K562 (cell line): ENCODE measurements around the gene PRXL2A. TPM values are rescaled to one million over a fixed set of nuclear protein-coding genes. Genes with fewer than 3 reads are reported as not detected.

ENCODE experiments used
- ATAC-seq: fragments of 200-7000 bp; cut with Tn5 transposase; 3 replicates; pipeline ENCODE4 v1.9.1; 2020; ENCODE audit warnings: moderate library complexity
- BruUV-seq: library from RNA; stranded (reverse); fragments of 400-500 nt; replicated peaks from 2 replicates; lab custom pipeline; 2021; lab: Mats Ljungman, UMichigan
- CTCF ChIA-PET: fragments of 300-600 bp; formaldehyde crosslinking; extraction: SDS; loops from one replicate; lab custom pipeline; 2021; ENCODE audit warnings: low intra/inter-chr PET ratio; lab: Yijun Ruan, JAX
- POLR2A ChIA-PET: fragments of 300-600, 350-650 bp; sonication (Branson Sonifier 250); formaldehyde crosslinking; extraction: SDS; loops from one replicate; lab custom pipeline; 2021; ENCODE audit warnings: antibody characterized with exemption, inconsistent platforms; lab: Yijun Ruan, JAX
- DNase-seq, 4 experiments: peaks; one replicate each; pipeline versions ENCODE4 v3.0.0 to v3.0.0-alpha.2; 2011 to 2018; ENCODE audit warnings: low spot score in 3 of 4, mixed read lengths in 3 of 4; ENCODE audit errors: extremely low read depth in 1 of 4
- FAIRE-seq: peaks from 2 replicates; lab custom pipeline; 2011; peaks lifted over from hg19 to GRCh38; lab: Jason Lieb, UNC
- H2AFZ ChIP-seq: 2 replicates; pipeline ENCODE4 v1.6.0; 2011; ENCODE audit warnings: low read depth, low read length, control low read depth, inconsistent platforms
- H3K27ac ChIP-seq: fragments of 200-600 bp; 3 replicates; pipeline ENCODE4 v1.8.0; 2011; ENCODE audit warnings: low read depth, mild to moderate bottlenecking, control low read depth, inconsistent platforms, low read length, moderate library complexity, mixed read lengths; ENCODE audit errors: extremely low read depth
- H3K27me3 ChIP-seq, 2 experiments: fragments of 300-600 bp in 1 of 2; 2 replicates in 1 of 2; 3 replicates in 1 of 2; pipeline versions ENCODE4 v1.6.0 to v1.8.0; 2011; ENCODE audit warnings: inconsistent platforms in 2 of 2, low read length in 2 of 2, mild to moderate bottlenecking in 1 of 2, mixed read lengths in 1 of 2, moderate library complexity in 1 of 2; ENCODE audit not compliant: control insufficient read depth in 2 of 2, insufficient read depth in 2 of 2
- H3K36me3 ChIP-seq: fragments of 300-600 bp; 3 replicates; pipeline ENCODE4 v1.8.0; 2011; ENCODE audit warnings: mild to moderate bottlenecking, low read length, inconsistent platforms; ENCODE audit not compliant: control insufficient read depth, insufficient read depth
- H3K4me1 ChIP-seq, 2 experiments: fragments of 200-600 bp in 1 of 2; replicated peaks in 1 of 2; 2 replicates in 1 of 2; 3 replicates in 1 of 2; pipeline versions ENCODE4 v1.5.1 to v1.8.0; 2011; ENCODE audit warnings: inconsistent platforms in 2 of 2, low read length in 2 of 2, mild to moderate bottlenecking in 1 of 2, mixed read lengths in 1 of 2, moderate library complexity in 1 of 2; ENCODE audit not compliant: control insufficient read depth in 2 of 2, insufficient read depth in 2 of 2
- H3K4me2 ChIP-seq: 2 replicates; pipeline ENCODE4 v1.6.1; 2011; ENCODE audit warnings: low read length, control low read depth, inconsistent platforms, mixed read lengths; ENCODE audit not compliant: insufficient read depth
- H3K4me3 ChIP-seq: fragments of 200-600 bp; sonication (generic), shearing (Covaris generic); 2 replicates; pipeline ENCODE4 v1.5.1; 2016; ENCODE audit warnings: control low read depth, inconsistent platforms
- H3K79me2 ChIP-seq: fragments of 200-600 bp; 3 replicates; pipeline ENCODE4 v1.8.0; 2011; ENCODE audit warnings: low read length, inconsistent platforms; ENCODE audit not compliant: control insufficient read depth, insufficient read depth
- H3K9ac ChIP-seq, 2 experiments: 2 replicates each; pipeline versions ENCODE4 v1.6.0 to v1.6.1; 2011; ENCODE audit warnings: low read depth in 2 of 2, low read length in 2 of 2, control low read depth in 1 of 2, inconsistent platforms in 1 of 2, mild to moderate bottlenecking in 1 of 2, mixed read lengths in 1 of 2; ENCODE audit not compliant: insufficient read depth in 1 of 2
- H3K9me1 ChIP-seq: one replicate; pipeline ENCODE4 v1.6.0; 2011; ENCODE audit warnings: inconsistent platforms, mild to moderate bottlenecking, low read length, moderate library complexity; ENCODE audit not compliant: control insufficient read depth, insufficient read depth
- H3K9me3 ChIP-seq: replicated peaks from 2 replicates; pipeline ENCODE4 v1.5.1; 2011; ENCODE audit warnings: low read depth, low read length, inconsistent platforms; ENCODE audit not compliant: control insufficient read depth, insufficient read depth
- H4K20me1 ChIP-seq: replicated peaks from 2 replicates; pipeline ENCODE4 v1.6.1; 2011; ENCODE audit warnings: low read length, inconsistent platforms, mixed read lengths; ENCODE audit not compliant: control insufficient read depth, insufficient read depth
- CBFA2T3 ChIP-seq: fragments of 450-650 bp; IDR thresholded peaks from 2 replicates; pipeline ENCODE4 v1.6.1; 2017
- HMG20A ChIP-seq: fragments of 450-650 bp; formaldehyde crosslinking; conservative IDR thresholded peaks from 2 replicates; pipeline ENCODE4 v1.4.0; 2020; ENCODE audit warnings: mild to moderate bottlenecking, mixed read lengths
- SMAD4 ChIP-seq: fragments of 250-450 bp; sonication (Bioruptor Pico); conservative IDR thresholded peaks from 2 replicates; pipeline ENCODE4 v1.8.0; 2021; ENCODE audit warnings: inconsistent platforms, mild to moderate bottlenecking, moderate library complexity
- TEAD4 ChIP-seq, 2 experiments: sonication (generic) in 1 of 2; formaldehyde crosslinking in 1 of 2; IDR thresholded peaks; 2 replicates each; pipeline versions ENCODE4 v1.6.1 to v1.8.0; 2012 to 2022; ENCODE audit warnings: borderline replicate concordance in 1 of 2, inconsistent platforms in 1 of 2, low read length in 1 of 2, mild to moderate bottlenecking in 1 of 2, missing genetic modification reagents in 1 of 2
- ZNF239 ChIP-seq: fragments of 250-450 bp; sonication (Bioruptor Pico); IDR thresholded peaks from 2 replicates; pipeline ENCODE4 v1.4.0; 2020; ENCODE audit warnings: mild to moderate bottlenecking
- WGBS: fragments of 100-300 bp; shearing (Covaris generic); methylation state at CpG from one replicate; pipeline ENCODE4 v1.1.6; 2016; ENCODE audit warnings: low coverage, mixed read lengths; ENCODE audit not compliant: insufficient coverage; ENCODE audit errors: missing lambda C conversion rate; 5-methylcytosine and 5-hydroxymethylcytosine counted together
- in situ Hi-C: fragments of 300-500 bp; cut with MboI; formaldehyde crosslinking; loops from 4 replicates; pipeline ENCODE4 v1.15.0; 2018; ENCODE audit warnings: inconsistent platforms, mixed read lengths
- intact Hi-C: fragments of 100-400 bp; cut with micrococcal nuclease; formaldehyde crosslinking; loops from 2 replicates; pipeline ENCODE4 v1.14.2; 2022
- polyA plus RNA-seq, 8 experiments: library from polyadenylated mRNA; depleted of rRNA in 4 of 8; stranded (reverse) in 5 of 8; unstranded in 3 of 8; fragments of >200 nt; fragmentation: Nextera tagmentation in 2 of 8; fragmentation: Illumina TruSeq in 1 of 8; extraction: Ambion mirVana in 2 of 8; extraction: Trizol in 1 of 8; gene quantifications; 2 replicates each; pipeline versions ENCODE4 v1.2.1 to v1.2.3, GENCODE V29; 2011 to 2014; ENCODE audit warnings: inconsistent platforms in 1 of 8, missing spikeins in 1 of 8
- total RNA-seq, 7 experiments: library from RNA; depleted of rRNA in 6 of 7; stranded (reverse); fragments of >200 nt in 6 of 7; fragmentation: Illumina TruSeq in 2 of 7; extraction: Trizol in 2 of 7; gene quantifications; 2 replicates each; pipeline versions ENCODE4 v1.2.1 to v1.2.3, GENCODE V29; 2011 to 2021; ENCODE audit warnings: low replicate concordance in 1 of 7
- TF ChIP-seq, protein P1 (sequence below): fragments of 450-650 bp; conservative IDR thresholded peaks from 2 replicates; pipeline ENCODE4 v1.6.1; 2016; ENCODE audit warnings: missing genetic modification characterization, low read depth, mild to moderate bottlenecking, missing compliant biosample characterization, moderate library complexity
- TF ChIP-seq, protein P2 (sequence below): fragments of 450-650 bp; formaldehyde crosslinking; conservative IDR thresholded peaks from 2 replicates; pipeline ENCODE4 v1.4.0; 2022; ENCODE audit warnings: mild to moderate bottlenecking, missing genetic modification characterization

The PRXL2A gene
- total and polyA plus RNA-seq, 9 of the 15 experiments (the other 6 are each of a cell fraction or from before 2014, with no cell fraction given), result 0.14 to 1.2 (median 0.75) TPM

DNA sequence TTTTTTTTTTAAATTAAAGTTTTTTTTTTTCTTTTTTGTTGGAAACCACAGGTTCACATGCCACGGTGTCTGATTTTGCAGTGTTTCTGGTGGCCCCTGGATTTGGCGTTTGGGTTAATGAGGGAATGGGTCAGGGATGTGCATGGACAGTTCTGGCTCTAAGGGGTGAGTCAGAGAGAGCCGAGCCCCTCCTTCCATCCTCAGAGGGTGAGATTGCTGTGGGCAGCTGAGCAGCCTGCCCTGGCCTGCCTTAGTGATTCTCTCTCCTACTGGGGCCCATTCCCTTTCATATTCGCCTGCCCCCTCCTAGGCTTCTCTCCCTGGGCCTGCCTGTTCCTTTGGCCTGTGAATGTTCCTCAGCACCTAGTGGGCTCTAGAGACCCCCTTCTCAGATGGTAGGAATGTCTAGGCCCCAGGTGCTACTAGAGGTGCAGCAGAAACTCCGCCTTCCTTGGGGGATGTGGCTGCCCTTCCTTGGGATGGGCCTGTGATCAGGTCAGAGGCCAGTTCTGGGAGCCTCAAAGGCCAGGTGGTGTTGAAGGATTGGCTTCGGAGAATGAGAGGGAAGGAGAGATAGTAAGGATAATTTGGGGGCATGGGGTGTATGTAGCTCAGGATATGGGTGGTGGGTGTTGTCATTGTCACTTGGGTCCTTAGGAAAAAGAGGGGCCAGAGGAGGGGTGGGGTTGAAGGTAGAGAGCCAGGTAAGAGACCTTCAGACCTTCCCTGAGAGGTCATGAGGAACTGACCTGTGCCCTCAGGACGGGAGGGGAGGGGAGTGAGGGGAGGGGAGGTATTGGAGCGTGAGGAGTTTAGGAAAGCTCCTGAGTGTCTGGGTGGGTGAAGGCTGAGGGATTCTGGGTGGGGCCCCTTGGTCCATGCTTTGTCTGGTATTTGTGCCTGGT, 65.6 kb downstream of the PRXL2A start:
- Histone ChIP-seq H3K36me3 (peaks cover 68% of the 10 kb centered on the region), H3K27me3 (no peaks in the 10 kb centered on the region), H3K9me3 (no peaks in the 10 kb centered on the region), H3K4me3 (no peak overlapping the region), H2AFZ (no peak overlapping the region), H3K9me1 (no peaks in the 10 kb centered on the region), H3K27ac (no peak overlapping the region), H3K79me2 (peaks cover 94% of the 10 kb centered on the region), H3K9ac (peak overlapping the region in 1 of 2 experiments; percentile 6; a peak in 1 of 4 replicates), H3K4me2 (no peak overlapping the region), H4K20me1 (0 out of 2 replicates have a peak, but pooled peaks cover 7% of the 10 kb centered on the region), H3K4me1 (peaks cover 13 to 20% of the 10 kb centered on the region in 2 experiments; a peak in 4 of 5 replicates)
- CTCF ChIA-PET, result no interaction called here
- FAIRE-seq (no peak), DNase-seq (no peak), ATAC-seq (peak; percentile 14)
- no TSS peak for BruUV-seq
- intact Hi-C loops (no loop called here), in situ Hi-C loops (no loop called here)
- WGBS, result 70% methylated on average over 8 of the region's 8 CpGs
- peak; percentile 16; the same call in 1 of the 2 replicates for TF ChIP-seq CBFA2T3
- TF ChIP-seq ZNF239, result no peak
- POLR2A ChIA-PET, result interaction anchor here (0.9 to 1.8 kb wide), 5 partner anchors 10 to 50 kb away, joined by 3 to 5 read pairs (median 3); no protein-coding TSS in a partner anchor

DNA sequence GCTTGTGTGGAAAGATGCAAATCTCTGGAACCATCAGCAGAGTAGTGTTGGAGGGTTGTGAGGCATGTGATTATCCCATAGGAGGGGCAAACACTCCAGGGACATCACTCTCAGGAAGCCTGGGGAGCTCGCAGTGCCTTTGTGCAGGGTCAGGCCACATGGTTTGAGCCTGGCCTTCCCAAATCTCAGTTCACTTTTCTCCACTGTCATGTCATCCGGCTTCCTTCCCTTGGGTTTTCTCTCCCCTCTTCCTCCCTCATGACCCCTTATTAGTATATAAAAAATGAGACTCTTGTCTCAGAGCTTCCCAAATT, 66.2 kb downstream of the PRXL2A start:
- CTCF ChIA-PET, result no interaction called here
- TF ChIP-seq, protein P1, sequence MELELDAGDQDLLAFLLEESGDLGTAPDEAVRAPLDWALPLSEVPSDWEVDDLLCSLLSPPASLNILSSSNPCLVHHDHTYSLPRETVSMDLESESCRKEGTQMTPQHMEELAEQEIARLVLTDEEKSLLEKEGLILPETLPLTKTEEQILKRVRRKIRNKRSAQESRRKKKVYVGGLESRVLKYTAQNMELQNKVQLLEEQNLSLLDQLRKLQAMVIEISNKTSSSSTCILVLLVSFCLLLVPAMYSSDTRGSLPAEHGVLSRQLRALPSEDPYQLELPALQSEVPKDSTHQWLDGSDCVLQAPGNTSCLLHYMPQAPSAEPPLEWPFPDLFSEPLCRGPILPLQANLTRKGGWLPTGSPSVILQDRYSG (tag), result no peak
- TF ChIP-seq, protein P2, sequence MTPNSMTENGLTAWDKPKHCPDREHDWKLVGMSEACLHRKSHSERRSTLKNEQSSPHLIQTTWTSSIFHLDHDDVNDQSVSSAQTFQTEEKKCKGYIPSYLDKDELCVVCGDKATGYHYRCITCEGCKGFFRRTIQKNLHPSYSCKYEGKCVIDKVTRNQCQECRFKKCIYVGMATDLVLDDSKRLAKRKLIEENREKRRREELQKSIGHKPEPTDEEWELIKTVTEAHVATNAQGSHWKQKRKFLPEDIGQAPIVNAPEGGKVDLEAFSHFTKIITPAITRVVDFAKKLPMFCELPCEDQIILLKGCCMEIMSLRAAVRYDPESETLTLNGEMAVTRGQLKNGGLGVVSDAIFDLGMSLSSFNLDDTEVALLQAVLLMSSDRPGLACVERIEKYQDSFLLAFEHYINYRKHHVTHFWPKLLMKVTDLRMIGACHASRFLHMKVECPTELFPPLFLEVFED, result no peak
- TF ChIP-seq TEAD4 (IDR thresholded peaks at IDR 0.05; ENCODE audit: low read length) (no peak), TEAD4 (CRISPR knock-in tag; IDR thresholded peaks at IDR 0.05; ENCODE audit: borderline replicate concordance) (no peak), HMG20A (CRISPR knock-in tag) (no peak), SMAD4 (CRISPR knock-in tag) (no peak)

More for the DNA sequence above, 66.2 kb downstream of the PRXL2A start:
- ATAC-seq (0 out of 3 replicates have a peak, but pooled peaks have one; percentile 6), FAIRE-seq (no peak), DNase-seq (no peak)
- Histone ChIP-seq H3K9me1 (no peaks in the 10 kb centered on the region), H4K20me1 (0 out of 2 replicates have a peak, but pooled peaks cover 7% of the 10 kb centered on the region), H3K4me2 (no peak overlapping the region), H3K27ac (no peak overlapping the region), H3K4me3 (no peak overlapping the region), H3K27me3 (no peaks in the 10 kb centered on the region), H3K9ac (no peak overlapping the region), H3K4me1 (peaks cover 13 to 20% of the 10 kb centered on the region in 2 experiments; a peak in 4 of 5 replicates), H3K36me3 (peaks cover 62% of the 10 kb centered on the region), H3K9me3 (no peaks in the 10 kb centered on the region), H2AFZ (no peak overlapping the region), H3K79me2 (peaks cover 88% of the 10 kb centered on the region)
- POLR2A ChIA-PET, result interaction anchor here (1.0 to 1.8 kb wide), 5 partner anchors 9 to 23 kb away, joined by 3 to 4 read pairs (median 3); no protein-coding TSS in a partner anchor
- WGBS, result 91% methylated on average over 2 of the region's 2 CpGs
- intact Hi-C loops (no loop called here), in situ Hi-C loops (no loop called here)
- BruUV-seq, result no TSS peak
